Measurements from ENCODE around the gene MUC2. TPM values are rescaled to one million over a fixed set of nuclear protein-coding genes. Genes with fewer than 3 reads are reported as not detected.

MUC2 gene
- total and polyA plus RNA-seq, 2 of the 13 experiments (the other 11 are each of a cell fraction or from before 2014, with no cell fraction given), result not detected

DNA sequence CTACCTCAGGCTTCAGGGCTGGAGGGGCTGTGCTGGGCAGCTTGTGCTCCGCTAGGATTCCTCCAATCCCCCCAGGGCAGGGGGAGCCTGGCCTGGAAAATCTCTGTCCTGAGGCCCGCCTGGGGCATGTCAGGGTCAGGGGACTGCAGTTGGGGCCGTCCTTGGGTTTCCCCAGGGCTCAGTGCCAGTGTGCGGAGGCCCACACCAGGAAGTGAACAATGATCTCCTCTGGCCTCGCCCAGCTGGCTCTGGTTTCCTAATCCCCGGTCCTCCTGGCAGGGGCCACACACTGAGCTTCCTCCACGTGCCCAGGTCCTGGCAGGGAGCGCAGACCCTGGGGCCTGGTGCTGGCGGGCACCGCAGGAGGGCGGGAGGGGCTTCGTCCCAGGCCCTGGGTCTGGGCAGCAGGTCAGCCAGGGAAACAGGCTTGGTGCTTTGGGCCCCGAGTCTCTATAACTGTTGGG is 1.4 kb upstream of the MUC2 start:
- in situ Hi-C loops (cut with HindIII; ENCODE audit: extremely low pct_ligation_motif_present, low pct_unique_long_range_greater_than_20kb), result no loop called here
- CTCF ChIA-PET (ENCODE audit: low intra/inter-chr PET ratio, low total read pairs), result no interaction called here
- no peak overlapping the region for H2AFZ ChIP-seq (ENCODE audit: low read length)
- TF ChIP-seq NR2F1 (CRISPR knock-in tag; IDR thresholded peaks at IDR 0.05), result 0 out of 4 replicates have a peak, but pooled peaks of 1 of the 2 experiments have one; percentile 13
- TF ChIP-seq FOXA3 (CRISPR knock-in tag; IDR thresholded peaks at IDR 0.05), result 0 out of 2 replicates have a peak, but pooled peaks have one; percentile 9
- no peak for TF ChIP-seq EZH2 (conservative IDR thresholded peaks at IDR 0.05; ENCODE audit: low read depth, low read length)
- TF ChIP-seq SMC3 (IDR thresholded peaks at IDR 0.05; ENCODE audit: low read length), result no peak
- peak; percentile 91 for TF ChIP-seq ELF3 (CRISPR knock-in tag; IDR thresholded peaks at IDR 0.05)
- 0 out of 2 replicates have a peak, but pooled peaks have one; percentile 31 for TF ChIP-seq PITX1 (CRISPR knock-in tag; IDR thresholded peaks at IDR 0.05)
- TF ChIP-seq HNRNPL (IDR thresholded peaks at IDR 0.05; ENCODE audit: low read depth, low read length), result peak; percentile 92
- TF ChIP-seq ZNF136 (CRISPR knock-in tag; IDR thresholded peaks at IDR 0.05; ENCODE audit: low read depth), result no peak
- peak; percentile 48 for TF ChIP-seq BCL6 (CRISPR knock-in tag; IDR thresholded peaks at IDR 0.05)
- no peak for TF ChIP-seq ZNF546 (CRISPR knock-in tag; conservative IDR thresholded peaks at IDR 0.05)
- peak; percentile 86 for TF ChIP-seq ELF1 (CRISPR knock-in tag; IDR thresholded peaks at IDR 0.05)
- TF ChIP-seq CEBPG (CRISPR knock-in tag; IDR thresholded peaks at IDR 0.05), result 0 out of 2 replicates have a peak, but pooled peaks have one; percentile 9
- peak; percentile 43; the same call in 1 of the 2 replicates for TF ChIP-seq SALL1 (CRISPR knock-in tag; IDR thresholded peaks at IDR 0.05)
- TF ChIP-seq, protein P1, sequence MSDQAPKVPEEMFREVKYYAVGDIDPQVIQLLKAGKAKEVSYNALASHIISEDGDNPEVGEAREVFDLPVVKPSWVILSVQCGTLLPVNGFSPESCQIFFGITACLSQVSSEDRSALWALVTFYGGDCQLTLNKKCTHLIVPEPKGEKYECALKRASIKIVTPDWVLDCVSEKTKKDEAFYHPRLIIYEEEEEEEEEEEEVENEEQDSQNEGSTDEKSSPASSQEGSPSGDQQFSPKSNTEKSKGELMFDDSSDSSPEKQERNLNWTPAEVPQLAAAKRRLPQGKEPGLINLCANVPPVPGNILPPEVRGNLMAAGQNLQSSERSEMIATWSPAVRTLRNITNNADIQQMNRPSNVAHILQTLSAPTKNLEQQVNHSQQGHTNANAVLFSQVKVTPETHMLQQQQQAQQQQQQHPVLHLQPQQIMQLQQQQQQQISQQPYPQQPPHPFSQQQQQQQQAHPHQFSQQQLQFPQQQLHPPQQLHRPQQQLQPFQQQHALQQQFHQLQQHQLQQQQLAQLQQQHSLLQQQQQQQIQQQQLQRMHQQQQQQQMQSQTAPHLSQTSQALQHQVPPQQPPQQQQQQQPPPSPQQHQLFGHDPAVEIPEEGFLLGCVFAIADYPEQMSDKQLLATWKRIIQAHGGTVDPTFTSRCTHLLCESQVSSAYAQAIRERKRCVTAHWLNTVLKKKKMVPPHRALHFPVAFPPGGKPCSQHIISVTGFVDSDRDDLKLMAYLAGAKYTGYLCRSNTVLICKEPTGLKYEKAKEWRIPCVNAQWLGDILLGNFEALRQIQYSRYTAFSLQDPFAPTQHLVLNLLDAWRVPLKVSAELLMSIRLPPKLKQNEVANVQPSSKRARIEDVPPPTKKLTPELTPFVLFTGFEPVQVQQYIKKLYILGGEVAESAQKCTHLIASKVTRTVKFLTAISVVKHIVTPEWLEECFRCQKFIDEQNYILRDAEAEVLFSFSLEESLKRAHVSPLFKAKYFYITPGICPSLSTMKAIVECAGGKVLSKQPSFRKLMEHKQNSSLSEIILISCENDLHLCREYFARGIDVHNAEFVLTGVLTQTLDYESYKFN (CRISPR knock-in tag; conservative IDR thresholded peaks at IDR 0.05), result peak; percentile 46
- TF ChIP-seq, protein P2, sequence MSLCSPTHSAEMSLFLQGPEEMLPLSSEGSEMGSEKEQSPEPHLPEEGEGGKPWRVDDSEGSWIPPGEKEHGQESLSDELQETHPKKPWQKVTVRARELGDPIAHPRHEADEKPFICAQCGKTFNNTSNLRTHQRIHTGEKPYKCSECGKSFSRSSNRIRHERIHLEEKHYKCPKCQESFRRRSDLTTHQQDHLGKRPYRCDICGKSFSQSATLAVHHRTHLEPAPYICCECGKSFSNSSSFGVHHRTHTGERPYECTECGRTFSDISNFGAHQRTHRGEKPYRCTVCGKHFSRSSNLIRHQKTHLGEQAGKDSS (CRISPR knock-in tag; IDR thresholded peaks at IDR 0.05; ENCODE audit: borderline replicate concordance, low read depth), result 0 out of 2 replicates have a peak, but pooled peaks have one; percentile 27
- peak; percentile 8; the same call in 1 of the 2 replicates for TF ChIP-seq FOSL2 (CRISPR knock-in tag; IDR thresholded peaks at IDR 0.05)
- TF ChIP-seq HNF4A (CRISPR knock-in tag; IDR thresholded peaks at IDR 0.05), result peak; percentile 21; the same call in 1 of the 2 replicates
- TF ChIP-seq ETV5 (CRISPR knock-in tag; IDR thresholded peaks at IDR 0.05; ENCODE audit: borderline replicate concordance), result peak; percentile 37; the same call in 1 of the 2 replicates
- TF ChIP-seq, protein P3, sequence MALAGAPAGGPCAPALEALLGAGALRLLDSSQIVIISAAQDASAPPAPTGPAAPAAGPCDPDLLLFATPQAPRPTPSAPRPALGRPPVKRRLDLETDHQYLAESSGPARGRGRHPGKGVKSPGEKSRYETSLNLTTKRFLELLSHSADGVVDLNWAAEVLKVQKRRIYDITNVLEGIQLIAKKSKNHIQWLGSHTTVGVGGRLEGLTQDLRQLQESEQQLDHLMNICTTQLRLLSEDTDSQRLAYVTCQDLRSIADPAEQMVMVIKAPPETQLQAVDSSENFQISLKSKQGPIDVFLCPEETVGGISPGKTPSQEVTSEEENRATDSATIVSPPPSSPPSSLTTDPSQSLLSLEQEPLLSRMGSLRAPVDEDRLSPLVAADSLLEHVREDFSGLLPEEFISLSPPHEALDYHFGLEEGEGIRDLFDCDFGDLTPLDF (CRISPR knock-in tag; IDR thresholded peaks at IDR 0.05), result no peak
- TF ChIP-seq, protein P4, sequence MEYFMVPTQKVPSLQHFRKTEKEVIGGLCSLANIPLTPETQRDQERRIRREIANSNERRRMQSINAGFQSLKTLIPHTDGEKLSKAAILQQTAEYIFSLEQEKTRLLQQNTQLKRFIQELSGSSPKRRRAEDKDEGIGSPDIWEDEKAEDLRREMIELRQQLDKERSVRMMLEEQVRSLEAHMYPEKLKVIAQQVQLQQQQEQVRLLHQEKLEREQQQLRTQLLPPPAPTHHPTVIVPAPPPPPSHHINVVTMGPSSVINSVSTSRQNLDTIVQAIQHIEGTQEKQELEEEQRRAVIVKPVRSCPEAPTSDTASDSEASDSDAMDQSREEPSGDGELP (IDR thresholded peaks at IDR 0.05; ENCODE audit: borderline replicate concordance, low read depth), result peak; percentile 80; the same call in 1 of the 2 replicates

More for the DNA sequence above, 1.4 kb upstream of the MUC2 start:
- no peak for FAIRE-seq
- no peak overlapping the region for H3K9ac ChIP-seq (ENCODE audit: insufficient read depth, low read depth, low read length)
- no peaks in the 10 kb centered on the region for H3K9me3 ChIP-seq (ENCODE audit: low read length)
- DNase-seq (ENCODE audit: low spot score), result peak; percentile 46
- no TSS peak for BruUV-seq (replicated peaks)
- peaks cover 26% of the 10 kb centered on the region for H3K4me1 ChIP-seq (ENCODE audit: insufficient read depth, low read length)
- POLR2A ChIA-PET, result no interaction called here
- H3K79me2 ChIP-seq (ENCODE audit: insufficient read depth, low read length), result no peaks in the 10 kb centered on the region
- no peaks in the 10 kb centered on the region for H4K20me1 ChIP-seq (ENCODE audit: insufficient read depth, low read length)
- intact Hi-C loops (cut with micrococcal nuclease; ENCODE audit: unreplicated experiment), result no loop called here
- peak; percentile 54 for ATAC-seq
- no peak overlapping the region for H3K27ac ChIP-seq (ENCODE audit: extremely low read length, insufficient read depth, low read length)
- WGBS (ENCODE audit: low lambda C conversion rate), result no CpG with 5 or more reads among the region's 13 CpGs
- peak overlapping the region; percentile 35 for H3K4me2 ChIP-seq (ENCODE audit: low read depth, low read length)
- H3K4me3 ChIP-seq (replicated peaks in 1 of 3; ENCODE audit: insufficient read depth in 1 of 3, low read depth in 2 of 3, low read length in 3 of 3), result peak overlapping the region in 1 of 3 experiments; percentile 22; a peak in 1 of 6 replicates
- peaks cover 14 to 40% of the 10 kb centered on the region in 2 experiments; a peak in 4 of 5 replicates for H3K27me3 ChIP-seq (ENCODE audit: control insufficient read depth in 1 of 2, insufficient read depth in 2 of 2, low read length in 2 of 2)
- H3K36me3 ChIP-seq (replicated peaks in 1 of 2; ENCODE audit: control insufficient read depth in 1 of 2, insufficient read depth in 2 of 2, low read length in 2 of 2), result no peaks in the 10 kb centered on the region

Measured in HepG2 (cell line).